Brain pericyte (primary cell): ENCODE measurements around the gene CGREF1.
"Not testable (repeated sequence)": the region's sequence is repeated elsewhere in the genome, so short reads cannot be mapped to it uniquely, and the experiment has no call there.

Source experiments
- DNase-seq: peaks from one replicate; pipeline ENCODE4 v3.0.0-alpha.2; 2012; ENCODE audit warnings: low read depth, low spot score

Gene CGREF1

GRCh38 chr2:27111392-27112078, 7.4 kb downstream of the CGREF1 start:
- not testable (repeated sequence) for DNase-seq

GRCh38 chr2:27110603-27111352, 8.2 kb downstream of the CGREF1 start:
- DNase-seq: not testable (repeated sequence)

- DNase-seq: no peak
Observed at GRCh38 chr2:27109083-27109482, 9.8 kb downstream of the CGREF1 start.

- no peak for DNase-seq
Observed at GRCh38 chr2:27108221-27108620, 10.7 kb downstream of the CGREF1 start.

- DNase-seq: no peak
Observed at GRCh38 chr2:27105981-27106380, 12.9 kb downstream of the CGREF1 start.

DNA sequence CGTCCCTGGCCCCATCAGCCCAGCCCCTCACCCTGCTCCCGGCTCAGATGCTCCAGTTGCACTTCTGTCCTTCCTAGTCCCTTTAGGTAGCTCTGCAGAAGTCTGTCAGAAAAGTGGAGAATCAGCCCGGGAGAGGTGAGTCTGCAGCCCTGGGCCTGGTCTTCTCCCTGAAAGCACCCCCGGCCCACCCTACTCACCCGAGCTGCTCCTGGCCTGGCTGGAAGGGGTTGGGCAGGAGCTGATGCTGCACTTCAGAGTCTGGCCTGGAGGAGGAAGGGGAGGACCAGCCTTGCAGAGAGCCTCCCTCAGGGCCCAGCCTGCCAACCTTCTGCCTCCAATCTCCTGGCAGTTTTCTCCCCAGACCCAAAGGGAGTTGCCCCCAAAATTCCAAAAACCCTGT, 16.6 kb downstream of the CGREF1 start:
- DNase-seq: no peak

DNA sequence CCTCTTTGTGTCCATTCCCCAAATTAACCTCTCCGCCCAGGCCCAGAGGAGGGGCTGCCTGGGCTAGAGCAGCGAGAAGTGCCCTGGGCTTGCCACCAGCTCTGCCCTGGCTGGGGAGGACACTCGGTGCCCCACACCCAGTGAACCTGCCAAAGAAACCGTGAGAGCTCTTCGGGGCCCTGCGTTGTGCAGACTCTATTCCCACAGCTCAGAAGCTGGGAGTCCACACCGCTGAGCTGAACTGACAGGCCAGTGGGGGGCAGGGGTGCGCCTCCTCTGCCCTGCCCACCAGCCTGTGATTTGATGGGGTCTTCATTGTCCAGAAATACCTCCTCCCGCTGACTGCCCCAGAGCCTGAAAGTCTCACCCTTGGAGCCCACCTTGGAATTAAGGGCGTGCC, 18.9 kb downstream of the CGREF1 start:
- no peak for DNase-seq

DNA sequence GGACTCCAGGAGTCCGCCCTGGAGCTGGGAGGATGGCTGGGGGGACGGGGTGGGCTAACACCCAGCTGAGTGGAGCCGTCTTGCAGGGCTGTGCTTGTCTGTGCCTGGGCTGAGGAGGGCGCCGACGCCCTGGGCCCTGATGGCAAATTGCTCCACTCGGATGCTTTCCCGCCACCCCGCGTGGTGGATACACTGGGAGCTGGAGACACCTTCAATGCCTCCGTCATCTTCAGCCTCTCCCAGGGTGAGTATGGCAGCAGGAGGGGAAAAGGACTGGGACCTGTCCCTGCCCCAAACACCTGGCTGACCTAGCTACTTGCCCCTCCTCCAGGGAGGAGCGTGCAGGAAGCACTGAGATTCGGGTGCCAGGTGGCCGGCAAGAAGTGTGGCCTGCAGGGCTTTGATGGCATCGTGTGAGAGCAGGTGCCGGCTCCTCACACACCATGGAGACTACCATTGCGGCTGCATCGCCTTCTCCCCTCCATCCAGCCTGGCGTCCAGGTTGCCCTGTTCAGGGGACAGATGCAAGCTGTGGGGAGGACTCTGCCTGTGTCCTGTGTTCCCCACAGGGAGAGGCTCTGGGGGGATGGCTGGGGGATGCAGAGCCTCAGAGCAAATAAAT, 19.5 kb downstream of the CGREF1 start:
- no peak for DNase-seq

DNA sequence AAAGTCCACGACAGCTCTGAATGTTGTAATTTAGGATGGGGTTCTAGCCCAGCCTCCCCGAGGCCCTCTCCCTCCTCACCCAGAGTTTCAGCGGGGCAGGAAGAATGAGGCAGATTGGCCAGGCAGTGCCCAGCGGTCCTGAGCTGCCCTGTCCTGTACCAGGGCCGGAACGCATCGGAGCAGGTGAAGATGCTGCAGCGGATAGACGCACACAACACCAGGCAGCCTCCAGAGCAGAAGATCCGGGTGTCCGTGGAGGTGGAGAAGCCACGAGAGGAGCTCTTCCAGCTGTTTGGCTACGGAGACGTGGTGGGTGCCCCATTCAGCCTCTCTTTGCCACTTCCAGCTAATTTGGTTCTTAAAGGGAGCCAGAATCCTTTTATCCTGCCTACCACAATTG, 21.6 kb downstream of the CGREF1 start:
- no peak for DNase-seq

GRCh38 chr2:27096748-27097297, 22.1 kb downstream of the CGREF1 start:
- no peak for DNase-seq

DNA sequence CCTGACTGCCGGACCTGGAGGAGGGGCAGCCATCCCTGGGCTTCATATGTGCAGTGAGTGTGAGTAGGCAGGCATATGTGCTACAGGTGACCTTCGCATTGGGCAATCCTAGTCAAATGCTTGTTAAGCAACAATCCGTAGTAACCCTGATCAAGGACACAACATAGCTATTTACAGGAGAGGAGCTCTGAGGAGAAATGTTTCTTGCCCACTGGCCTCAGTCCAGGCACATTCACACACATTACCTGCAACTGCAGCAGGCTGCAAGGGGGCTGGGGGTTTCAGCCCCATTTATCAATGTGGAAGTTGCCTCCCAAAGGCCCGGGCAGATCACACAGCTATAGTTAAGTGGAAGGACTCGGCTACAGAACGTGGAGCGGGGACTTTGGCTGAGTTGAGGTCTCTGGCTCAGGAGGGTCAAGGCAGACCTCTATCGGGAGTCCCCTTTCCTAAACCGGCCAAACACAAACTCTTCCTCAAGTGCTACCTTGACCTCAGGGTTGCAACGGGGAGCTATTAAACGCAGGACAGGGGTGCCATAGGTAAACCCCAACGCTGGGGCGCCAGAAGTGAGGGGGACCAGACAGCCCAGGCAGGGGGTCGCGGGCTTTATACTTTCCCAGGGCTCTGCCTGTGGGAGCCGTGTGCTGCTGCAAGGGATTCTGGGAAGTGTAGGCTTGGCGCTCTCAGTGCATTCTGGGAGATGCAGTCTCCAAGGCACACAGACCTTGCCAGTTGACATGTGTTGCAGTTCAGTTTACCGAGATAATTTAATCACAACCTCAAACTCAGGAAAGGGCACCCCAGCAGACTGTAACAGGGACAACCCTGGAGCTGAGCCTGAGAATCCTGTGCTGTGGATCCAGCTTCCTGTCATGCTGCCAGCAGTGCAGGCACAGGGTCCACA, 22.9 kb downstream of the CGREF1 start:
- DNase-seq: no peak

DNA sequence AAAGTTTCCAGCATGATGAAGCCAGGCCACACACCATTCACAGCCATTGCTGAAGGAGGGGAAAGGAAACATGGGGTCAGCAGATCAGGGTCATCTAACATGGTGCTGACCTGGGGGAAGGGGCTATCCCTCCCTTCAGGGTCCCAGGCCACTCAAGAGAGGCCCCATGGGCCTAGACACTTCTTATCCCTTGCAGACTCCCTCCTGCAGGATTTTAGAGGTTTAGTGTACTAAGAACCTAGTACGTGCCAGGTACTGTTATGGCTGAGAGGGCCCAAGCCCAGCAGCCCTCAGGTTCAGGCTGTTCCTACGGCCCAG, 23.5 kb downstream of the CGREF1 start:
- DNase-seq: no peak

GRCh38 chr2:27094353-27094984, 24.5 kb downstream of the CGREF1 start:
- no peak for DNase-seq

DNA sequence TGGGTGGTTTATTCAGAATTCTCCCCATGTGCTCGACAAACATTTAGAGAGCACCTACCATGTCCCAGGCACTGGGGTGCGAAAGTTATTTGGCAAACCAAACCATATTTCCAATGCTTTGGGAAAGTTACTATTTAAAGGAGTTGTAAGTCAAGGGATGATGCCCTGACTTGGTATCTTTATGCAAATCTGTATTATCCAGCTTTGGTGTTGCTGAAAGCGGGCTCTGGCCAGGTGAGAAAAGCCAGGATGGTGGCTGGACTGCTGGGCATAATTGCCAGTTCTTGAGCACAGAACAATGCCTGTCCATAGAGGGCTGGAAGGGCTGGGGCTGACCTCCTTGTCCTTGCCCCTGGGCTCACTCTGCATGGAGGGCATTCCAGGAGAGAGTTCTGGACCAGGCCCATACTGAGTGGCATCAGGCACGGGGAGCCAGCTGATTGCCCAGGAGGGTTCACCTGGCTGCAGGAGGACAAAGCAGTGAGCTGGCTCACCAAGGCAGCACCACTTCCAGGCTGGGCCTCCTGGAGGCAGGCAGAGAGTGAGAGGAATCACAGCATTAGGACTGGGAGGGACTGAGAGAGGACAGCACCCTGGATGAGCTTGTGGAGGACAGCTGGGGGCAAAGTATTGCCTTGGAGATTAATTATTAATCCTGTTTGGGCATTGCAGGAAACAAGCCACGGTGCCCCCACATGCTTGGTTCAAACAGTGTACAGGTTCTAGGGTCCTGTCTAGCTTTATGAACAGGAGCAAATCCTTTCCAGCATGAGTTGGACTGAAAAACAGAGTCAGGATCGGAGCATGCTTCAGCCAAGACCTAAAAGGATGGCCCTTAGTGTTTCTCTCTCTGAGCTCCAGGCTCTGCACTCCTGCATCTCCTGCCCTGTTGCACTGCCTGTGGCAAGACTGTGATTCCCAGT, 25.2 kb downstream of the CGREF1 start:
- no peak for DNase-seq

DNA sequence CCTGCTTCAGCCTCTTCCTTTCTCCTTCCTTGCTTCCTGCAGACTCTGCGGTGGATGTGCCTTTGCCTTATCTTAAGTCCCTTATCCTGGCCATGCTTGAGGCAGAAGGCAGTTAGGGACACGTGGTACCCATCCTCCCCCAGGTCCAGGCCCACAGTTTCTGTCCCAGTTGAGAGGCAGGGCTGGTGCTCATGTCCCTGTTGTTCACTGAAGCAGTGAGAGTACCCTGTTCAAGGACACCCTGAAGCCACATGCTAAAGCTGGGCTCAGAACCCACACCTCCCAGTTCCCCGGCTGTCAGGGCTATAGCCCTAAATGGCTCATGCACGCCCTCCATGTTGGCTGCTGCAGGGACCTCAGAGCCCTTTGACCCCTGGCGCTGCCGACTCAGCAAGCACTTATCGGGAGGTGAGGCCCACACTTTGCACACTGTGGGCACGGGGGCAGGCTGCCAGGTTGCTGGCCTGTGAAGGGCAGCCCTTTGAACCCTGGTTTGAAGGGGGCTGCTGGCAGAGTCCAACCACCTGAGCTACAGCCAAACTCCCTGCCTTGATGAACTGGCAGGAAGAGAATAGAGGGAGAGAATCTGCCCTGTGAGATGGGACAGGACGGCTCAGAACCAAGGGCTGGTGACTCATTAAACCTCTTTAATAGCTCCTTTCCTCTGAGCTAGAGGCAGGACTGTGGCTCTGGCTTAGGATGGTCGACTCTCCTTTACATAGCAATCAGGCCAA, 26.1 kb downstream of the CGREF1 start:
- DNase-seq: no peak

DNA sequence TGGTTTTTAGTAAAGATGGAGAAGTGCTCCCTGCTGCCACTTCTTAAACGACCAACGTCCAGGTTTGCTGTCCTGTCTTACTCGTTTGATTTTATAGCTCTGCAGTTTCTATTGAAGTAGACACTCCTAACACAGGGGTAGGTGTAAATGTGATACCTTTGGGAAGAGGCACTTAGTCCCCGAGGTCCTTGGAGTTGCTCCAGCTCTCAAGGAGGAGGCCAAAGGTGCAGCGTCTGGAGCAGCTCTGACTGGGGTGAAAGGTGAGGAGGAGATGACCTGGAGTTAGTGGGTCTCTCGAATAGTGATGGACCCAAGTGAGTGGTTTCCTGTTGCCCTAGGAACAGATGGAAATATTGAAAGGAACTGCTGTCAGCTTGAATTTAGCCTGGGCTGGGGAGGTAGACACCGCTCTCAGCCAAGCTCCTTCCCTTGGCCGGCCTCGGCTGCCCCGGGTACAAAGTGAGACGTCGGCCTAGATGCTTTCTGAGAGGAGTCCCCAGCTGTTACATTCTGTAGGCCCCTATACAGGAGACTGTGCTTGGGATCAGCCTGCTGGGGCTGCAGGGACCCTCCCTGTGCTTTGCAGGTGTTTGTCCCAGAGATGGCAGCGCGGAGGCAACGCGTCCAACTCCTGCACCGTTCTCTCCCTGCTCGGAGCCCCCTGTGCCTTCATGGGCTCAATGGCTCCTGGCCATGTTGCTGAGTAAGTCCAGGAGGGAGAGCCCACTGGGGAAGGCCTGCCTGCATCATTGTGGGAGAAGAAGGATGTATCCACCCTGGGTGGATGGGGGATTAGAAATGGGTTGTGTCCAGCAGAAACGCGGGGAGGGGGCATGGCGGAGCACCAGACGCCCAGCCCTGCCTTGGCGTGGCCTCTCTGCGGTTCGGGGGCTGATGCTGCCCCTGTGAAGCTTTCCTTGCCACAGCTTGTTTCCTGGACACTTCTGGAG, 26.9 kb downstream of the CGREF1 start:
- no peak for DNase-seq

- no peak for DNase-seq
Observed at GRCh38 chr2:27089111-27089954, 29.6 kb downstream of the CGREF1 start.
